GM12878 (cell line): ENCODE results near the gene HCAR3. TPM values are rescaled to one million over a fixed set of nuclear protein-coding genes. Genes with fewer than 3 reads are reported as not detected.

ENCODE experiments used
- ATAC-seq: fragments of 200-7000 bp; cut with Tn5 transposase; 3 replicates; pipeline ENCODE4 v1.9.1; 2020; ENCODE audit warnings: mild to moderate bottlenecking, moderate library complexity
- BruUV-seq: library from RNA; stranded (reverse); fragments of 400-500 nt; replicated peaks from 2 replicates; lab custom pipeline; 2021; lab: Mats Ljungman, UMichigan
- CTCF ChIA-PET: fragments of 300-600 bp; sonication (Branson Sonifier 250); formaldehyde crosslinking; extraction: SDS; loops from one replicate; lab custom pipeline; 2021; ENCODE audit warnings: inconsistent platforms; lab: Yijun Ruan, JAX
- POLR2A ChIA-PET: fragments of 350-600 bp; formaldehyde crosslinking; extraction: SDS; loops from one replicate; lab custom pipeline; 2021; ENCODE audit warnings: inconsistent platforms; lab: Charles Lee
- RAD21 ChIA-PET: fragments of 300-600 bp; sonication (Branson Sonifier 250); formaldehyde crosslinking; loops from one replicate; lab custom pipeline; 2023; ENCODE audit warnings: antibody characterized with exemption; ENCODE audit not compliant: unreplicated experiment; lab: Charles Lee
- SMC1A ChIA-PET: fragments of 300-600 bp; sonication (Branson Sonifier 250); formaldehyde crosslinking; loops from one replicate; lab custom pipeline; 2023; ENCODE audit not compliant: unreplicated experiment, uncharacterized antibody; lab: Charles Lee
- DNase-seq: peaks from one replicate; pipeline ENCODE4 v3.0.0-alpha.2; 2011; ENCODE audit warnings: low read depth, low spot score
- FAIRE-seq: peaks from 3 replicates; lab custom pipeline; 2011; peaks lifted over from hg19 to GRCh38; lab: Jason Lieb, UNC
- H2AFZ ChIP-seq: 2 replicates; pipeline ENCODE4 v1.6.0; 2011; ENCODE audit warnings: low read depth, low read length, control low read depth; ENCODE audit not compliant: control insufficient read depth
- H3K27ac ChIP-seq: 2 replicates; pipeline ENCODE4 v1.5.1; 2011; ENCODE audit warnings: control low read depth; ENCODE audit not compliant: control insufficient read depth, insufficient read depth
- H3K27me3 ChIP-seq, 2 experiments: replicated peaks in 1 of 2; 2 replicates each; pipeline versions ENCODE4 v1.6.0 to v1.6.1; 2011; ENCODE audit warnings: low read length in 1 of 2; ENCODE audit not compliant: control insufficient read depth in 2 of 2, insufficient read depth in 2 of 2
- H3K36me3 ChIP-seq, 2 experiments: 2 replicates each; pipeline ENCODE4 v1.5.1; 2011; ENCODE audit warnings: low read length in 1 of 2; ENCODE audit not compliant: control insufficient read depth in 2 of 2, insufficient read depth in 2 of 2
- H3K4me1 ChIP-seq: 2 replicates; pipeline ENCODE4 v1.6.1; 2011; ENCODE audit warnings: mild to moderate bottlenecking, low read length, moderate library complexity, mixed read lengths; ENCODE audit not compliant: control insufficient read depth, insufficient read depth
- H3K4me2 ChIP-seq: 2 replicates; pipeline ENCODE4 v1.6.0; 2011; ENCODE audit warnings: control low read depth; ENCODE audit not compliant: control insufficient read depth, insufficient read depth
- H3K4me3 ChIP-seq: fragments of 200-600 bp; sonication (generic); 2 replicates; pipeline ENCODE4 v1.5.1; 2016
- H3K79me2 ChIP-seq: 2 replicates; pipeline ENCODE4 v1.6.0; 2011; ENCODE audit warnings: low read length; ENCODE audit not compliant: control insufficient read depth, insufficient read depth
- H3K9ac ChIP-seq: 2 replicates; pipeline ENCODE4 v1.8.0; 2011; ENCODE audit warnings: low read length, control low read depth, mixed read lengths; ENCODE audit not compliant: control insufficient read depth, insufficient read depth
- H3K9me3 ChIP-seq: replicated peaks from 3 replicates; pipeline ENCODE4 v1.5.1; 2011; ENCODE audit warnings: mild to moderate bottlenecking, low read length; ENCODE audit not compliant: control insufficient read depth, insufficient read depth
- H4K20me1 ChIP-seq: 2 replicates; pipeline ENCODE4 v1.6.0; 2011; ENCODE audit not compliant: control insufficient read depth, insufficient read depth
- CHD4 ChIP-seq: fragments of 200-600 bp; sonication (generic); IDR thresholded peaks from 2 replicates; pipeline ENCODE4 v1.6.1; 2016; ENCODE audit warnings: mild to moderate bottlenecking
- EED ChIP-seq: sonication (generic); IDR thresholded peaks from 2 replicates; pipeline ENCODE4 v1.6.1; 2016; ENCODE audit warnings: antibody characterized with exemption, low read depth
- FOXM1 ChIP-seq: IDR thresholded peaks from 2 replicates; pipeline ENCODE4 v1.6.1; 2012; ENCODE audit warnings: low read depth, mild to moderate bottlenecking, inconsistent platforms, low read length, moderate library complexity
- MEF2B ChIP-seq: fragments of 450-650 bp; IDR thresholded peaks from 2 replicates; pipeline ENCODE4 v1.6.1; 2018; ENCODE audit warnings: mild to moderate bottlenecking, moderate library complexity; ENCODE audit not compliant: partially characterized antibody, poor library complexity, severe bottlenecking
- SPI1 ChIP-seq: IDR thresholded peaks from 2 replicates; pipeline ENCODE4 v1.6.1; 2011; ENCODE audit warnings: low read depth, mild to moderate bottlenecking, low read length, moderate library complexity, borderline replicate concordance; ENCODE audit not compliant: insufficient read depth
- ZBTB4 ChIP-seq: fragments of 450-650 bp; formaldehyde crosslinking; IDR thresholded peaks from 2 replicates; pipeline ENCODE4 v1.4.0; 2022; ENCODE audit warnings: mild to moderate bottlenecking, moderate library complexity
- ZNF384 ChIP-seq: IDR thresholded peaks from 2 replicates; pipeline ENCODE4 v1.6.1; 2012; ENCODE audit warnings: low read depth, mild to moderate bottlenecking, low read length, improper control_type of control experiment, borderline replicate concordance
- WGBS: methylation state at CpG from one replicate; pipeline ENCODE4 v1.1.6; 2016; ENCODE audit warnings: low lambda C conversion rate; ENCODE audit not compliant: insufficient replicate concordance, insufficient coverage; ENCODE audit errors: missing lambda C conversion rate; 5-methylcytosine and 5-hydroxymethylcytosine counted together
- in situ Hi-C: fragments of 300-500 bp; cut with MboI; formaldehyde crosslinking; loops from 9 replicates; pipeline ENCODE4 v1.14.3; 2018; ENCODE audit warnings: mixed read lengths
- intact Hi-C: fragments of 100-400 bp; cut with micrococcal nuclease; formaldehyde crosslinking; loops from one replicate; pipeline ENCODE4 v1.14.2; 2022; ENCODE audit not compliant: unreplicated experiment
- polyA plus RNA-seq, 11 experiments: library from polyadenylated mRNA; depleted of rRNA in 4 of 11; unstranded in 6 of 11; stranded (reverse) in 5 of 11; fragments of >200 nt; fragmentation: Nextera tagmentation in 4 of 11; fragmentation: Illumina TruSeq in 1 of 11; extraction: Ambion mirVana in 4 of 11; extraction: Trizol in 1 of 11; gene quantifications; 1 replicate in 1 of 11; 2 replicates in 10 of 11; pipeline versions ENCODE4 v1.2.1 to v1.2.3, GENCODE V29; 2011 to 2016; ENCODE audit warnings: inconsistent platforms in 2 of 11, missing spikeins in 2 of 11, low read depth in 1 of 11
- total RNA-seq, 4 experiments: library from RNA; depleted of rRNA in 3 of 4; stranded (reverse); fragments of >200 nt in 3 of 4; fragmentation: Illumina TruSeq in 1 of 4; extraction: Trizol in 1 of 4; gene quantifications; 2 replicates each; pipeline versions ENCODE4 v1.2.1 to v1.2.3, GENCODE V29; 2013 to 2021
- TF ChIP-seq, protein P1 (sequence below): fragments of 450-650 bp; IDR thresholded peaks from 2 replicates; pipeline ENCODE4 v1.6.1; 2018; ENCODE audit warnings: mild to moderate bottlenecking, low read depth, moderate library complexity; ENCODE audit not compliant: partially characterized antibody

HCAR3 gene
- total and polyA plus RNA-seq, 10 of the 15 experiments (the other 5 are each of a cell fraction or from before 2014, with no cell fraction given), result 0.57 to 3.0 (median 2.2) TPM

DNA sequence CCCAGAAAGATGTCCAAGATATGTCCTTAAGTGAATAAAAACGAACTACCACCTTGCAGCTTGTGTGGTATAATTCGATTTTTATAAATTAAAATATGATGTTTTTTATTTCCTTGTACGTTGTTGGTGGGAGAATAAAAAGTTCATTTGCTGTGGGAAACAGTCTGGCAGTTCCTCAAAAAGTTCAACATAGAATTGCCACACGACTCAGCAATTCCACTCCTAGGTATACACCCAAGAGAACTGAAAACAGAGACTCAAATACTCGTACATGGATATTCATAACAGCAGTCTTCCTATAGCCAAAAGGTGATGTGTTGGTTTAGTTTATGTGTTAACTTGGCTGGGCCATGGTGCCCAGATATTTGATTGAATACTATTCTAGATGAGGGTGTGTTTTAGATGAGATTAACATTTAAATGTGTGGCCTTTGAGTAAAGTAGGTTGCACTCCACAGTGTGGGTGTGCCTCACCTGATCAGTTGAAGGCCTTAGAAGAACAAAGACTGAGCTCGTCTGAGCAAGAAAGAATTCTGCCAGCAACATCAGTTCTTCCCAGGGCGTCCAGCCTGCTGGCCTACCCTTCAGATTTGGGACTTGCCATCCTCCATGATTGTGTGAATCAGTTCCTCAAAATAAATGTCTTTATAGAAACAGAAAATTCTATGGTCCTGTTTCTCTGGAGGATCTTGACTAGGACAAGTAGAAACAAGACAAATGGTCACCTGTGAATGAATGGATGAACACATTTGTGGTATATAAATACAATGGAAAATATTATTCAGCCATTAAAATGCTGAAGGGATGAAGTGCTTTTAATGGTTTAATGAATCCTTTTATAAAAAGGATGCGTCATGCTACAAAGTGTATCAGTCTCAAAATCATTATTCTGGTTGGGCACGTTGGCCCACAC, 30.9 kb upstream of the HCAR3 start:
- H3K4me2 ChIP-seq, result no peak overlapping the region
- SMC1A ChIA-PET, result interaction anchor here (0.6 to 1.0 kb wide), 2 partner anchors 82 to 110 kb away, joined by 3 to 4 read pairs; no protein-coding TSS in a partner anchor
- in situ Hi-C loops, result no loop called here
- TF ChIP-seq CHD4 (no peak), SPI1 (peak; percentile 28; the same call in 1 of the 2 replicates), EED (no peak), MEF2B (no peak)
- TF ChIP-seq, all 136 proteins: peak for 1
- H3K9me3 ChIP-seq, result no peaks in the 10 kb centered on the region
- no TSS peak for BruUV-seq
- H3K36me3 ChIP-seq, result no peaks in the 10 kb centered on the region
- no peaks in the 10 kb centered on the region for H4K20me1 ChIP-seq
- no peak overlapping the region for H3K4me3 ChIP-seq
- FAIRE-seq (no peak), DNase-seq (no peak), ATAC-seq (no peak)
- no peak overlapping the region for H3K27ac ChIP-seq
- ChIA-PET RAD21 (no interaction called here), POLR2A (no interaction called here), CTCF (interaction anchor here (0.9 kb wide), 1 partner anchor 110 kb away, joined by 3 read pairs; no protein-coding TSS in a partner anchor)
- H3K9ac ChIP-seq, result no peak overlapping the region
- 66% methylated on average over 9 of the region's 9 CpGs for WGBS
- H3K79me2 ChIP-seq, result no peaks in the 10 kb centered on the region
- intact Hi-C loops, result no loop called here
- H3K4me1 ChIP-seq, result no peaks in the 10 kb centered on the region; the same call in 1 of the 2 replicates
- H2AFZ ChIP-seq, result no peak overlapping the region
- no peaks in the 10 kb centered on the region for H3K27me3 ChIP-seq

GRCh38 chr12:122743895-122744525, 27.4 kb upstream of the HCAR3 start:
- no peaks in the 10 kb centered on the region for H3K4me1 ChIP-seq
- H3K4me3 ChIP-seq, result no peak overlapping the region
- intact Hi-C loops (no loop called here), in situ Hi-C loops (no loop called here)
- no peaks in the 10 kb centered on the region for H3K27me3 ChIP-seq
- no TSS peak for BruUV-seq
- H3K79me2 ChIP-seq, result no peaks in the 10 kb centered on the region
- H2AFZ ChIP-seq, result no peak overlapping the region
- ChIA-PET RAD21 (no interaction called here), SMC1A (interaction anchor here (0.6 kb wide), 1 partner anchor 11 kb away, joined by 3 read pairs; no protein-coding TSS in a partner anchor), POLR2A (interaction anchor here (0.6 kb wide), 1 partner anchor 22 kb away, joined by 3 read pairs; no protein-coding TSS in a partner anchor), CTCF (no interaction called here)
- DNase-seq (no peak), ATAC-seq (no peak), FAIRE-seq (no peak)
- no peaks in the 10 kb centered on the region for H3K9me3 ChIP-seq
- no peak overlapping the region for H3K9ac ChIP-seq
- H3K36me3 ChIP-seq, result no peaks in the 10 kb centered on the region
- no peaks in the 10 kb centered on the region for H4K20me1 ChIP-seq
- 82% methylated on average over 7 of the region's 7 CpGs for WGBS
- H3K27ac ChIP-seq, result no peak overlapping the region
- H3K4me2 ChIP-seq, result no peak overlapping the region
- TF ChIP-seq FOXM1, result no peak
- no peak for TF ChIP-seq ZNF384
- TF ChIP-seq, protein P1, sequence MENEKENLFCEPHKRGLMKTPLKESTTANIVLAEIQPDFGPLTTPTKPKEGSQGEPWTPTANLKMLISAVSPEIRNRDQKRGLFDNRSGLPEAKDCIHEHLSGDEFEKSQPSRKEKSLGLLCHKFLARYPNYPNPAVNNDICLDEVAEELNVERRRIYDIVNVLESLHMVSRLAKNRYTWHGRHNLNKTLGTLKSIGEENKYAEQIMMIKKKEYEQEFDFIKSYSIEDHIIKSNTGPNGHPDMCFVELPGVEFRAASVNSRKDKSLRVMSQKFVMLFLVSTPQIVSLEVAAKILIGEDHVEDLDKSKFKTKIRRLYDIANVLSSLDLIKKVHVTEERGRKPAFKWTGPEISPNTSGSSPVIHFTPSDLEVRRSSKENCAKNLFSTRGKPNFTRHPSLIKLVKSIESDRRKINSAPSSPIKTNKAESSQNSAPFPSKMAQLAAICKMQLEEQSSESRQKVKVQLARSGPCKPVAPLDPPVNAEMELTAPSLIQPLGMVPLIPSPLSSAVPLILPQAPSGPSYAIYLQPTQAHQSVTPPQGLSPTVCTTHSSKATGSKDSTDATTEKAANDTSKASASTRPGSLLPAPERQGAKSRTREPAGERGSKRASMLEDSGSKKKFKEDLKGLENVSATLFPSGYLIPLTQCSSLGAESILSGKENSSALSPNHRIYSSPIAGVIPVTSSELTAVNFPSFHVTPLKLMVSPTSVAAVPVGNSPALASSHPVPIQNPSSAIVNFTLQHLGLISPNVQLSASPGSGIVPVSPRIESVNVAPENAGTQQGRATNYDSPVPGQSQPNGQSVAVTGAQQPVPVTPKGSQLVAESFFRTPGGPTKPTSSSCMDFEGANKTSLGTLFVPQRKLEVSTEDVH, result no peak
- TF ChIP-seq ZBTB4 (CRISPR knock-in tag), result no peak
